HCEC 1CT (cell line): ENCODE data around the gene FGF14.
A peak's percentile ranks its signal among the peaks of the same experiment; 100 is the strongest.

Experiments
- DNase-seq: peaks from one replicate; pipeline ENCODE4 v3.0.0-alpha.2; 2017

FGF14 gene

DNA sequence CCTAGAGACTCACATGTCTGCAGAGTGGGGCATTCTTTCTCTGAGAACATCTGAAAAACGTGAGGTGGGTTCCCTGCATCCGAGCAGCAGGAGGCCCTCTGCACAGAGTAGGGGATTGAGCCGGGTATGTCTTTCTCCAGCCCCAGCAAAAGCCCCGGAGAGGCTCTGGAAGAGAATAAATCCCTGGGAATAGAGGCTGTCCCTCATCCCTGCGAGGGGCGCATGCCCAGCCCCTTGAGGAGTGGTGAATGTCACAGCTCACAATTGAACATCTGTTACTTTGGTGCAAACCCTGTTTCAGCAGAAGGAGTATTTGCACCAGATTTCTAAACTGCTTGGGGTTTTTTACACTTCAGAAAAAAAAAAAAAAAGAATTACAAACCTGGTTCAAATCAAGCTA is 164.6 kb downstream of the FGF14 start:
- DNase-seq: no peak

GRCh38 chr13:102236830-102237229 is 165.0 kb downstream of the FGF14 start:
- no peak for DNase-seq

- DNase-seq: no peak
These were observed 165.5 kb downstream of the FGF14 start for GRCh38 chr13:102236341-102236740.

DNA sequence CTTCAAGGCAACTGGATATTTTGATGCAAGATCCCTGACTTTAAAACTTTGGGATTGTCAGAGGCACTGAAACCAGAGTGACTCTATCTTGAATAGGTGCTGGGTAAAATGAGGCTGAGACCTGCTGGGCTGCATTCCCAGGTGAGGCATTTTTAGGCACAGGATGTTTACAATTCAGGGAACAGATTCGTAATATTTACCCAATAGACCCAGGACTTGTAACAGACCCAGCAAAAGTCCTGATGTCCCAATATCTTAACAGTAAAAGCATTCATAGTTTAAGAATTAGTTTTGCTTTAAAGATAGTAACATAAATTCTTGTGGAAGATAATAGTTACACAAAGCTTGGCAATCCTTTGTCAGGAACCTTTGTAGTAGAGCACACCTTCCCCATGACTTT is 166.2 kb downstream of the FGF14 start:
- DNase-seq: no peak

- peak; percentile 75 for DNase-seq
These were observed 167.2 kb downstream of the FGF14 start for GRCh38 chr13:102234618-102235017.

- peak; percentile 3 for DNase-seq
These were observed 168.2 kb downstream of the FGF14 start for GRCh38 chr13:102233566-102234208.

- no peak for DNase-seq
These were observed 170.4 kb downstream of the FGF14 start for GRCh38 chr13:102231479-102231878.

DNA sequence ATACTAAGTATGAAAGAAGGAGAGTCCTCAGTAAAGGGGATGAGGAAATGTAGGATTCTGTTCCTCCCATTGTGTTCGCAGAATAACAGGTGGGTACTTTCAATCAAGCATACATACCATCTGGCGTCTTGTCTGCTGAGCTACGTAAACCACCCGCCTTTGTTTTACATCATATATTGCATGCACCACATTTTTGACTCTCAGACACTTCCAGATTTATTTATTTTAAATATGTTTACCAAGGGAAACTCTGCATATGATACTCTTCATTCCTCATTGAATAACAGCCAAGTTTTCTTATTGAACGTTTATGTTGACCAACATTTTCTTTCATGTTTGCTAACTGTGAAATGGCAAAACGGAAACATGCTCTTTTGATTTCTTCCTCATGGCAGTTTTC is 174.1 kb downstream of the FGF14 start:
- DNase-seq: no peak

GRCh38 chr13:102226591-102226990 is 175.3 kb downstream of the FGF14 start:
- DNase-seq: no peak

- no peak for DNase-seq
These were observed 176.0 kb downstream of the FGF14 start for GRCh38 chr13:102225892-102226291.

DNA sequence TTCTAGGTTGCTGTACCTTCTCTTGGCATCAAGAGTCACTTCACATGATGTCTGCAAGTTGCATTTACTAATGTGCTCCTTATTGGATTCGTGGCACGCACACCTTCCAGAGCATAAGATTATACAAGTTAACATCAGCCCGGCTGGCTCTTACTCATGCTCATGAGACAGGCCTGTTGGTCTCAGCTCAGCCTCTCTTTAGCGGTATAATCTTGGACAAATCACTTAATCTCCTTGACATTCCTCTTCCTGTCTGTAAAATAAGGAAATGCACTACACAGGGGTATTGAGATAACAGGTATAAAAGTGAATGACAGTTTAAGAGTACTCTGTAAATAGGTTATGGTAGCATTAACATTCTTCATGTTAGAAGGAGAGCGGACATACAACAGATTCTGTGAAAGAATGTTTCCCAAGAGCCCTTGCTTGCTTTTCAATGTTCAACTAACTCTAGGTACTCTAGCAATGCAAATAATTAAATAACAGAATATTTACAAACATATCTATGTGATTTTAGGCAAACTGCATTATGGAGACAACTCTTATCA is 181.1 kb downstream of the FGF14 start:
- no peak for DNase-seq

DNA sequence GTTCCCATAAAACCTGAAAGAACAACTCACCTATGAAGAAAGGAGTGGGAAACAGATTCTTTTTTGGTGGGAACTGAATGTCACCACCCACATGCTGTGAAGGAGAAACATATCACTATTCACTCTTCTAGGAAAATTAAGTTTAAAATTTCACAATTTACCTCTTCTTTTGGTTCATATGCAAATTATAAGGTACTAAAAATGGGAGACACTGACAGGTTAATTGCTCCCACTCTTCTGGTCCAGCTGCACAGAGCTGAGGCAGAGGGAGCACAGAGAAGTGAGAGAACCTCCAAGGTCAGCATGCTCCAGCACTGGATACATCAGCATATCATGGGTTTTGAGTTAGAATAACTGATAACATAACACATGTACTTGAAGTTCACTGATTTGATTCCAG is 186.9 kb downstream of the FGF14 start:
- no peak for DNase-seq

DNA sequence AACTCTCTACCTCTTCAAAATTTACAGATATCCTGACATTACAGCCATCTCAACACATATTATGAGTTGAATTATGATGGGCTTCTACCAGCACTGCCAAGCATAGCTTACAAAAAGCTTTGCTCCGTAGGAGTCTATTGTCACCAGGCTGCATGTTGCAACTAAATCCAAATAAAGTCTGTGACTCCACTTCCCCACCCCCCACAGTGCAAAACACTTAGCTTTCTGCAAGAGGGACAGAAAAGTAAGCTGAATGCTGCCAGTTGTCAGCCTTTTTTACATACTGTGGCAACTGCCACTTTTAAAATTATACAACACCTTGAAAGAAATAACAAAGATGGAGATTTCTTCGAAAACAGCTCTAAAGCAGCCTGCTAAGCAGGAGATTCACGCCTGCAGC is 189.1 kb downstream of the FGF14 start:
- DNase-seq: no peak

DNA sequence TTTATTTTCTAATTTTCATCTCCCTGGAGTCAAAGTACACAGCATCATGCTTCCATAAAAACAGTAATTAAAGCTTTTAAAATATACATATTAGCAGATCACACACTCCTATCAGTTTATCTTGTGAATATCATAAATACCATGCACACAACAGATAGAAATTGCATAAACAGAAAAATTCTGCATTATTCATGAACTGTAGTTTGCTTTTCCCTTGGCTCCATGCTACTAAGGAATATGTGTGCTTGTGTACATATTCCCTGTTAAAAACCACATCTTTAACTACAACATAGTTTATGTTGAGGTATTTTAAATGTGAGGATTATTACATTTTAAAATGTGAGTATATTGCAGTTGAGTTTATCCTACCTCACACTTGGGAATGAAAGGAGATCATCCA is 193.5 kb downstream of the FGF14 start:
- no peak for DNase-seq

- no peak for DNase-seq
These were observed 194.0 kb downstream of the FGF14 start for GRCh38 chr13:102207680-102208342.

GRCh38 chr13:102203718-102204117 is 198.1 kb downstream of the FGF14 start:
- DNase-seq: no peak

DNA sequence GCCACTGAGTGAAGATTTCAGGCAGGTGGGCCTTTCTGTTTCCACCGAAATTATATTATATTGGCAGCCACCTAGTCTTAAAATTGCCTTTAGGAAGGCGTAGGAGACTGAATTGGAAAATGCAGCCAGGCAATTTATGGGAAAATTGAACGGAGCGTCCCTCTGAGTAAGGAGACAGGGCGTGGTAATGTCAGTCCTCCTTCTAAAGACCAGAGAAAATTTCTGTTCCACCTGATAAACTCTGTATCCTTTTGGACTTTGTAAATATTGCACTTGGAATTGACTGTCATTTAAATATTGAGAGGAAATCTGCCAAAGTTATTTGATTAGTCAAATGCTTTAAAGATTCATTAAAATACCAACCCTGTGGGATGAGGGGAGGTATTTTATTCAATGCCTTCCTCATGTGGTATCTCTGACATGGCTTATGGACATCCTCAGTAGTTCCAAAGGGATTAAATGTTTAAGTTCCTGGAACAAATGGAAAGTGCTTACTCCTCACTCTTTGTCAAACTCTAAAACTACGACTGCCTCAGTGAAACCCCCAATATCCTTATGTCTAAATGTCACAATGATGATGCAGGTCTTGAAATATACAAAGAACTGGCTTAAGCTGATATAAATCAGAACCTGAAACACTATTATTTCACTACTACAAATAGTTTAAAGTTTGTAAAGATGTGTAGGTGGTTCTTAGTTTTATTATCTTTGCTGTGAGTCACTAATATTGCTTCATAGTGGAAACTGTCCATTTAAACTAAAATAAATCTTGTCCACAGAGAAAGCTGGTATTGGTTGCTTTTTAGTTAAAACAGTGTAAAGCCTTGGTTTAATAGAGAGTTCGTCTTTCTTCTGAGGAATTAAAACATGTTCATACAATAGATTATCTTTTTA is 203.2 kb downstream of the FGF14 start:
- DNase-seq: peak; percentile 57

GRCh38 chr13:102197193-102197592 is 204.7 kb downstream of the FGF14 start:
- peak; percentile 53 for DNase-seq

GRCh38 chr13:102195566-102196462 is 206.0 kb downstream of the FGF14 start:
- peak; percentile 55 for DNase-seq

GRCh38 chr13:102192858-102193257 is 209.0 kb downstream of the FGF14 start:
- no peak for DNase-seq

DNA sequence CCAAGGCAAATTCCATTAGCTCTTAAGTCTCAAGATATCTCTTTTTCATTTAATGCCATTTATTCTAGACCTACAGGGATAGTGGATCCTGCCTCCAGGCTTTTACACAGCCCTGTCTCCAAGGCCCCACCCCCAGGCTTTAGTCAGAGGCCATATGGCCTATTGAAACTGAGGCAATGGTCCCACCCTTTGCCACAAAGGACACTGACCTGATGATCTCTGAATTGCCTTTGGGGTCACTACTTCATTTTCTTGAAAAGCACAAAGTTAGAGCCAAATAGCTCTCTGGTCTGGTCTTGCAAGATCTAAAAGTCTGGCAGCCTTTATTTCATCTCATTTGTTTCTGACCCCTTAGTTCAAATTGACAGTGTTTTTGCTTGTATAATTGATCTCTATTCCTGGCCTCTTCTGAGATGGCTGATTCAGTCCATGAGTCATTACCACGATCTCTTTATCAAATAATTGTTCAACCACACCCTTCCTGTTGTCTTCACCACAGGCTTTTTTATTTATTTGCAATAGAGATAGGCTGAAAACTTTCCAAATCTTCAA is 209.8 kb downstream of the FGF14 start:
- DNase-seq: peak; percentile 77

GRCh38 chr13:102190930-102191329 is 210.9 kb downstream of the FGF14 start:
- no peak for DNase-seq
